ENCODE measurements around the gene PCSK4.
A peak's percentile ranks its signal among the peaks of the same experiment; 100 is the strongest.
"Not testable (repeated sequence)": the region's sequence is repeated elsewhere in the genome, so short reads cannot be mapped to it uniquely, and the experiment has no call there.

The PCSK4 gene

GRCh38 chr19:1477056-1477455, 13.1 kb downstream of the PCSK4 start:
- Mint-ChIP-seq H3K27ac (peak overlapping the region; percentile 44), H3K4me1 (ENCODE audit: low read depth) (peaks cover 33% of the 10 kb centered on the region), H3K4me3 (peak overlapping the region; percentile 51), H3K36me3 (ENCODE audit: low read depth) (peaks cover 38% of the 10 kb centered on the region)
- H3K27me3 Mint-ChIP-seq, DNase-seq, H3K9me3 Mint-ChIP-seq: not testable (repeated sequence)

- peaks cover 38% of the 10 kb centered on the region for H3K36me3 Mint-ChIP-seq (ENCODE audit: low read depth)
- no peak overlapping the region for H3K4me3 Mint-ChIP-seq
- H3K27me3 Mint-ChIP-seq, result no peaks in the 10 kb centered on the region
- no peak for DNase-seq
- H3K9me3 Mint-ChIP-seq, result no peaks in the 10 kb centered on the region
- H3K4me1 Mint-ChIP-seq (ENCODE audit: low read depth), result peaks cover 42% of the 10 kb centered on the region
- H3K27ac Mint-ChIP-seq, result no peak overlapping the region
Measured at GRCh38 chr19:1475751-1476437, 14.3 kb downstream of the PCSK4 start.

- H3K27ac Mint-ChIP-seq, result no peak overlapping the region
- DNase-seq, result no peak
- H3K36me3 Mint-ChIP-seq (ENCODE audit: low read depth), result peaks cover 38% of the 10 kb centered on the region
- H3K4me1 Mint-ChIP-seq (ENCODE audit: low read depth), result peaks cover 46% of the 10 kb centered on the region
- no peak overlapping the region for H3K4me3 Mint-ChIP-seq
- H3K27me3 Mint-ChIP-seq, result peaks cover 3% of the 10 kb centered on the region
- no peaks in the 10 kb centered on the region for H3K9me3 Mint-ChIP-seq
Measured at GRCh38 chr19:1474765-1475351, 15.3 kb downstream of the PCSK4 start.

GRCh38 chr19:1474011-1474764, 16.0 kb downstream of the PCSK4 start:
- DNase-seq, result no peak
- Mint-ChIP-seq H3K27ac (no peak overlapping the region), H3K4me1 (ENCODE audit: low read depth) (peaks cover 43% of the 10 kb centered on the region), H3K4me3 (no peak overlapping the region), H3K27me3 (peaks cover 3% of the 10 kb centered on the region), H3K9me3 (no peaks in the 10 kb centered on the region), H3K36me3 (ENCODE audit: low read depth) (peaks cover 36% of the 10 kb centered on the region)

- Mint-ChIP-seq H3K4me1 (ENCODE audit: low read depth) (peaks cover 40% of the 10 kb centered on the region), H3K9me3 (no peaks in the 10 kb centered on the region), H3K36me3 (ENCODE audit: low read depth) (peaks cover 33% of the 10 kb centered on the region), H3K27ac (no peak overlapping the region), H3K4me3 (no peak overlapping the region), H3K27me3 (peaks cover 4% of the 10 kb centered on the region)
- no peak for DNase-seq
Measured at GRCh38 chr19:1473085-1473851, 16.9 kb downstream of the PCSK4 start.

- Mint-ChIP-seq H3K36me3 (ENCODE audit: low read depth) (peaks cover 30% of the 10 kb centered on the region), H3K27me3 (peaks cover 6% of the 10 kb centered on the region), H3K4me1 (ENCODE audit: low read depth) (peaks cover 36% of the 10 kb centered on the region), H3K4me3 (no peak overlapping the region), H3K27ac (no peak overlapping the region), H3K9me3 (no peaks in the 10 kb centered on the region)
- no peak for DNase-seq
Measured at GRCh38 chr19:1472231-1473084, 17.7 kb downstream of the PCSK4 start.

GRCh38 chr19:1471515-1472160, 18.5 kb downstream of the PCSK4 start:
- Mint-ChIP-seq H3K27ac (no peak overlapping the region), H3K4me1 (ENCODE audit: low read depth) (peaks cover 28% of the 10 kb centered on the region), H3K4me3 (peak overlapping the region; percentile 46), H3K36me3 (ENCODE audit: low read depth) (peaks cover 22% of the 10 kb centered on the region), H3K27me3 (peaks cover 9% of the 10 kb centered on the region), H3K9me3 (no peaks in the 10 kb centered on the region)
- no peak for DNase-seq

GRCh38 chr19:1471010-1471514, 19.1 kb downstream of the PCSK4 start:
- peak overlapping the region; percentile 46 for H3K4me3 Mint-ChIP-seq
- peak; percentile 56 for DNase-seq
- no peak overlapping the region for H3K27ac Mint-ChIP-seq
- H3K27me3 Mint-ChIP-seq, result peaks cover 11% of the 10 kb centered on the region
- no peaks in the 10 kb centered on the region for H3K9me3 Mint-ChIP-seq
- H3K4me1 Mint-ChIP-seq (ENCODE audit: low read depth), result peaks cover 23% of the 10 kb centered on the region
- H3K36me3 Mint-ChIP-seq (ENCODE audit: low read depth), result peaks cover 16% of the 10 kb centered on the region

GRCh38 chr19:1470305-1471009, 19.7 kb downstream of the PCSK4 start:
- peak; percentile 84 for DNase-seq
- H3K9me3 Mint-ChIP-seq, result no peaks in the 10 kb centered on the region
- peaks cover 11% of the 10 kb centered on the region for H3K36me3 Mint-ChIP-seq (ENCODE audit: low read depth)
- peak overlapping the region; percentile 82 for H3K27ac Mint-ChIP-seq
- H3K27me3 Mint-ChIP-seq, result peaks cover 11% of the 10 kb centered on the region
- peak overlapping the region; percentile 46 for H3K4me3 Mint-ChIP-seq
- H3K4me1 Mint-ChIP-seq (ENCODE audit: low read depth), result peaks cover 19% of the 10 kb centered on the region

- Mint-ChIP-seq H3K27ac (peak overlapping the region; percentile 82), H3K27me3 (peaks cover 11% of the 10 kb centered on the region), H3K36me3 (ENCODE audit: low read depth) (peaks cover 6% of the 10 kb centered on the region), H3K4me1 (ENCODE audit: low read depth) (peaks cover 19% of the 10 kb centered on the region), H3K9me3 (no peaks in the 10 kb centered on the region), H3K4me3 (peak overlapping the region; percentile 44)
- no peak for DNase-seq
Measured at GRCh38 chr19:1470055-1470304, 20.2 kb downstream of the PCSK4 start.

- DNase-seq, result peak; percentile 62
- Mint-ChIP-seq H3K9me3 (no peaks in the 10 kb centered on the region), H3K27ac (no peak overlapping the region), H3K27me3 (peaks cover 13% of the 10 kb centered on the region), H3K4me3 (no peak overlapping the region), H3K36me3 (ENCODE audit: low read depth) (peaks cover 4% of the 10 kb centered on the region), H3K4me1 (ENCODE audit: low read depth) (peaks cover 19% of the 10 kb centered on the region)
Measured at GRCh38 chr19:1469255-1470054, 20.7 kb downstream of the PCSK4 start.

- peak overlapping the region; percentile 29 for H3K27ac Mint-ChIP-seq
- H3K4me3 Mint-ChIP-seq, result peak overlapping the region; percentile 44
- H3K9me3 Mint-ChIP-seq, result no peaks in the 10 kb centered on the region
- peaks cover 19% of the 10 kb centered on the region for H3K4me1 Mint-ChIP-seq (ENCODE audit: low read depth)
- peak; percentile 72 for DNase-seq
- H3K27me3 Mint-ChIP-seq, result peaks cover 13% of the 10 kb centered on the region
- peaks cover 2% of the 10 kb centered on the region for H3K36me3 Mint-ChIP-seq (ENCODE audit: low read depth)
Measured at GRCh38 chr19:1468821-1469254, 21.3 kb downstream of the PCSK4 start.
